HepG2 (cell line): ENCODE measurements around the gene SLC22A31. TPM values are rescaled to one million over a fixed set of nuclear protein-coding genes. Genes with fewer than 3 reads are reported as not detected.

Experiments
- ARNT ChIP-seq: fragments of 450-650 bp; IDR thresholded peaks from 2 replicates; pipeline ENCODE4 v1.6.1; 2017
- E2F1 ChIP-seq: sonication (generic); formaldehyde crosslinking; IDR thresholded peaks from 2 replicates; pipeline ENCODE4 v1.5.0; 2020; ENCODE audit warnings: missing genetic modification reagents
- ISX ChIP-seq: sonication (generic); formaldehyde crosslinking; conservative IDR thresholded peaks from 2 replicates; pipeline ENCODE4 v1.5.0; 2020; ENCODE audit warnings: missing genetic modification reagents
- KLF11 ChIP-seq: IDR thresholded peaks from 2 replicates; pipeline ENCODE4 v1.6.1; 2016; ENCODE audit warnings: missing compliant biosample characterization
- KLF16 ChIP-seq, 2 experiments: sonication (generic) in 1 of 2; formaldehyde crosslinking in 1 of 2; IDR thresholded peaks; 2 replicates each; pipeline versions ENCODE4 v1.6.1 to v1.8.0; 2016 to 2023; ENCODE audit warnings: missing genetic modification reagents in 2 of 2, missing compliant biosample characterization in 1 of 2
- MED8 ChIP-seq: sonication (generic); formaldehyde crosslinking; IDR thresholded peaks from 2 replicates; pipeline ENCODE4 v1.8.1; 2023; ENCODE audit warnings: mild to moderate bottlenecking, missing genetic modification reagents; ENCODE audit not compliant: insufficient replicate concordance
- NONO ChIP-seq, 2 experiments: fragments of 450-650 bp in 1 of 2; sonication (generic) in 1 of 2; formaldehyde crosslinking in 1 of 2; IDR thresholded peaks in 1 of 2; conservative IDR thresholded peaks in 1 of 2; 2 replicates each; pipeline versions ENCODE4 v1.6.1 to v1.8.0; 2017 to 2022; ENCODE audit warnings: mild to moderate bottlenecking in 1 of 2, missing genetic modification reagents in 1 of 2, moderate library complexity in 1 of 2
- PRDM4 ChIP-seq: sonication (generic); formaldehyde crosslinking; IDR thresholded peaks from 2 replicates; pipeline ENCODE4 v1.9.0; 2021; ENCODE audit warnings: missing genetic modification reagents, borderline replicate concordance
- RFXANK ChIP-seq: IDR thresholded peaks from 2 replicates; pipeline ENCODE4 v1.6.1; 2016
- SOX13 ChIP-seq, 3 experiments: fragments of 450-650 bp in 1 of 3; sonication (generic) in 1 of 3; formaldehyde crosslinking in 1 of 3; IDR thresholded peaks in 2 of 3; conservative IDR thresholded peaks in 1 of 3; 2 replicates each; pipeline versions ENCODE4 v1.5.0 to v1.6.1; 2016 to 2020; ENCODE audit warnings: antibody characterized with exemption in 1 of 3, mild to moderate bottlenecking in 1 of 3, missing compliant biosample characterization in 1 of 3, missing genetic modification reagents in 1 of 3, moderate library complexity in 1 of 3
- TRIM22 ChIP-seq: fragments of 450-650 bp; IDR thresholded peaks from 2 replicates; pipeline ENCODE4 v1.6.1; 2017
- ZNF136 ChIP-seq: sonication (generic); formaldehyde crosslinking; IDR thresholded peaks from 2 replicates; pipeline ENCODE4 v1.8.1; 2022; ENCODE audit warnings: low read depth, mild to moderate bottlenecking, moderate library complexity, missing genetic modification reagents
- ZNF230 ChIP-seq: sonication (generic); formaldehyde crosslinking; IDR thresholded peaks from 2 replicates; pipeline ENCODE4 v1.4.0; 2020; ENCODE audit warnings: mild to moderate bottlenecking, missing genetic modification reagents
- ZNF333 ChIP-seq: sonication (generic); formaldehyde crosslinking; IDR thresholded peaks from 2 replicates; pipeline ENCODE4 v1.4.0; 2020; ENCODE audit warnings: mild to moderate bottlenecking, missing genetic modification reagents, borderline replicate concordance
- ZNF33B ChIP-seq: sonication (generic); formaldehyde crosslinking; IDR thresholded peaks from 2 replicates; pipeline ENCODE4 v1.5.1; 2020; ENCODE audit warnings: mild to moderate bottlenecking, missing genetic modification reagents
- polyA plus RNA-seq, 8 experiments: library from polyadenylated mRNA; depleted of rRNA in 3 of 8; stranded (reverse) in 7 of 8; unstranded in 1 of 8; fragments of >200 nt; fragmentation: Illumina TruSeq in 4 of 8; extraction: Trizol in 4 of 8; gene quantifications; 2 replicates each; pipeline versions ENCODE4 v1.2.1 to v1.2.3, GENCODE V29; 2011 to 2016; ENCODE audit warnings: low read depth in 4 of 8, missing spikeins in 1 of 8, mixed read lengths in 1 of 8; ENCODE audit not compliant: insufficient read depth in 1 of 8
- total RNA-seq, 5 experiments: library from RNA; depleted of rRNA; stranded (reverse); fragments of >200 nt; fragmentation: Illumina TruSeq; extraction: Trizol; gene quantifications; 2 replicates each; pipeline ENCODE4 v1.2.3, GENCODE V29; 2016; ENCODE audit warnings: low read depth in 1 of 5
- TF ChIP-seq, protein P1 (sequence below): sonication (generic); formaldehyde crosslinking; IDR thresholded peaks from 2 replicates; pipeline ENCODE4 v1.5.0; 2020; ENCODE audit warnings: mild to moderate bottlenecking, missing genetic modification reagents, borderline replicate concordance

Gene SLC22A31
- total and polyA plus RNA-seq, 2 of the 13 experiments (the other 11 are each of a cell fraction or from before 2014, with no cell fraction given), result 67.3 to 83.3 TPM

DNA sequence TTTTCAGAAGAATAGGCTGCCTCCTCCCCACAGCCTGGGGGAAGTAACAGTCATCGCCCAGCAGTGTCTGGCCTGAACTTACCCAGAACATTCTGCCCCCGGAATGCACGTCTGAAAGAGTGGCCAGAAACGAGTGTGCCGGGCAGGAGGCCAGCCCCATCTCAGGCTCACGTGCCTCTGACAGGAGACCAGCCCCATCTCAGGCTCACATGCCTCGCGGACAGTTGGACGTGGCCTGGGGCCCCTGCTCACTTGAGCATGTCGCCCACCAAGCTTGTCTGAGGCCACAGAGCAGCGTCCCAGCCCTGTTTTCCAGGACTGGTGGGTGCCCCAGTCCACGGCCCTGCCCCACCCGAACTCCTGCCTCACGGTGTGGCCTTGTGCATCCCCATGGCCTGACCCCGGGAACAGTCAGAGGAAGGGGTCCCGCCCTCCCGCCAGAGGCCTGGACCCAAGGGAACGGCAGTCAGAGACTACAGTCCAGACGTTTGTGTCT is 45.1 kb downstream of the SLC22A31 start (continued):
- TF ChIP-seq, protein P1, sequence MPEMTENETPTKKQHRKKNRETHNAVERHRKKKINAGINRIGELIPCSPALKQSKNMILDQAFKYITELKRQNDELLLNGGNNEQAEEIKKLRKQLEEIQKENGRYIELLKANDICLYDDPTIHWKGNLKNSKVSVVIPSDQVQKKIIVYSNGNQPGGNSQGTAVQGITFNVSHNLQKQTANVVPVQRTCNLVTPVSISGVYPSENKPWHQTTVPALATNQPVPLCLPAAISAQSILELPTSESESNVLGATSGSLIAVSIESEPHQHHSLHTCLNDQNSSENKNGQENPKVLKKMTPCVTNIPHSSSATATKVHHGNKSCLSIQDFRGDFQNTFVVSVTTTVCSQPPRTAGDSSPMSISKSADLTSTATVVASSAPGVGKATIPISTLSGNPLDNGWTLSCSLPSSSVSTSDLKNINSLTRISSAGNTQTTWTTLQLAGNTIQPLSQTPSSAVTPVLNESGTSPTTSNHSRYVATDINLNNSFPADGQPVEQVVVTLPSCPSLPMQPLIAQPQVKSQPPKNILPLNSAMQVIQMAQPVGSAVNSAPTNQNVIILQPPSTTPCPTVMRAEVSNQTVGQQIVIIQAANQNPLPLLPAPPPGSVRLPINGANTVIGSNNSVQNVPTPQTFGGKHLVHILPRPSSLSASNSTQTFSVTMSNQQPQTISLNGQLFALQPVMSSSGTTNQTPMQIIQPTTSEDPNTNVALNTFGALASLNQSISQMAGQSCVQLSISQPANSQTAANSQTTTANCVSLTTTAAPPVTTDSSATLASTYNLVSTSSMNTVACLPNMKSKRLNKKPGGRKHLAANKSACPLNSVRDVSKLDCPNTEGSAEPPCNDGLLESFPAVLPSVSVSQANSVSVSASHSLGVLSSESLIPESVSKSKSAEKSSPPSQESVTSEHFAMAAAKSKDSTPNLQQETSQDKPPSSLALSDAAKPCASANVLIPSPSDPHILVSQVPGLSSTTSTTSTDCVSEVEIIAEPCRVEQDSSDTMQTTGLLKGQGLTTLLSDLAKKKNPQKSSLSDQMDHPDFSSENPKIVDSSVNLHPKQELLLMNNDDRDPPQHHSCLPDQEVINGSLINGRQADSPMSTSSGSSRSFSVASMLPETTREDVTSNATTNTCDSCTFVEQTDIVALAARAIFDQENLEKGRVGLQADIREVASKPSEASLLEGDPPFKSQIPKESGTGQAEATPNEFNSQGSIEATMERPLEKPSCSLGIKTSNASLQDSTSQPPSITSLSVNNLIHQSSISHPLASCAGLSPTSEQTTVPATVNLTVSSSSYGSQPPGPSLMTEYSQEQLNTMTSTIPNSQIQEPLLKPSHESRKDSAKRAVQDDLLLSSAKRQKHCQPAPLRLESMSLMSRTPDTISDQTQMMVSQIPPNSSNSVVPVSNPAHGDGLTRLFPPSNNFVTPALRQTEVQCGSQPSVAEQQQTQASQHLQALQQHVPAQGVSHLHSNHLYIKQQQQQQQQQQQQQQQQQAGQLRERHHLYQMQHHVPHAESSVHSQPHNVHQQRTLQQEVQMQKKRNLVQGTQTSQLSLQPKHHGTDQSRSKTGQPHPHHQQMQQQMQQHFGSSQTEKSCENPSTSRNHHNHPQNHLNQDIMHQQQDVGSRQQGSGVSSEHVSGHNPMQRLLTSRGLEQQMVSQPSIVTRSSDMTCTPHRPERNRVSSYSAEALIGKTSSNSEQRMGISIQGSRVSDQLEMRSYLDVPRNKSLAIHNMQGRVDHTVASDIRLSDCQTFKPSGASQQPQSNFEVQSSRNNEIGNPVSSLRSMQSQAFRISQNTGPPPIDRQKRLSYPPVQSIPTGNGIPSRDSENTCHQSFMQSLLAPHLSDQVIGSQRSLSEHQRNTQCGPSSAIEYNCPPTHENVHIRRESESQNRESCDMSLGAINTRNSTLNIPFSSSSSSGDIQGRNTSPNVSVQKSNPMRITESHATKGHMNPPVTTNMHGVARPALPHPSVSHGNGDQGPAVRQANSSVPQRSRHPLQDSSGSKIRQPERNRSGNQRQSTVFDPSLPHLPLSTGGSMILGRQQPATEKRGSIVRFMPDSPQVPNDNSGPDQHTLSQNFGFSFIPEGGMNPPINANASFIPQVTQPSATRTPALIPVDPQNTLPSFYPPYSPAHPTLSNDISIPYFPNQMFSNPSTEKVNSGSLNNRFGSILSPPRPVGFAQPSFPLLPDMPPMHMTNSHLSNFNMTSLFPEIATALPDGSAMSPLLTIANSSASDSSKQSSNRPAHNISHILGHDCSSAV (CRISPR knock-in tag), result no peak
- TF ChIP-seq E2F1 (CRISPR knock-in tag) (no peak), ISX (CRISPR knock-in tag) (no peak), NONO (IDR thresholded peaks at IDR 0.05) (no peak), NONO (CRISPR knock-in tag; conservative IDR thresholded peaks at IDR 0.05) (0 out of 2 replicates have a peak, but pooled peaks have one; percentile 46), SOX13 (IDR thresholded peaks at IDR 0.05) (no peak), SOX13 (CRISPR knock-in tag; conservative IDR thresholded peaks at IDR 0.05 in 1 of 2, IDR thresholded peaks at IDR 0.05 in 1 of 2) (no peak), KLF16 (CRISPR knock-in tag; IDR thresholded peaks at IDR 0.05) (no peak), ZNF230 (CRISPR knock-in tag) (no peak), MED8 (CRISPR knock-in tag) (no peak), KLF11 (CRISPR knock-in tag) (no peak), TRIM22 (no peak), ARNT (no peak), RFXANK (CRISPR knock-in tag) (no peak), ZNF136 (no peak), ZNF33B (CRISPR knock-in tag) (no peak), ZNF333 (CRISPR knock-in tag) (no peak), PRDM4 (CRISPR knock-in tag) (no peak)
